ENCODE results near the gene HOXC9. TPM values are rescaled to one million over a fixed set of nuclear protein-coding genes. Genes with fewer than 3 reads are reported as not detected.

Gene HOXC9
- 0.42 and 0.54 TPM in 2 replicates for total RNA-seq (2022)
- percentile 21 among the genes with signal in this experiment for Bru-seq, nascent RNA
- percentile 29 among the genes with signal in this experiment for BruChase-seq, experiment 1, labeled RNA remaining after a 6-hour chase
- BruChase-seq, experiment 2, labeled RNA remaining after a 2-hour chase: percentile 42 among the genes with signal in this experiment
- long read RNA-seq: 0 reads

- no peak within 1 kb of the TSS for H3K27ac Mint-ChIP-seq (ENCODE audit: unreplicated experiment)
- TF ChIP-seq CTCF (IDR thresholded peaks at IDR 0.05; ENCODE audit: unreplicated experiment): no peak
- H3K9me3 Mint-ChIP-seq (ENCODE audit: low read depth, unreplicated experiment): no peaks in the 10 kb centered on the region
- intact Hi-C loops (cut with micrococcal nuclease; ENCODE audit: unreplicated experiment): no loop called here
- no peak for DNase-seq
- CTCF ChIA-PET: interaction anchor here (0.9 to 2.0 kb wide), 5 partner anchors 8 to 215 kb away, joined by 3 to 8 read pairs (median 4); partner anchors contain the start of gene HOXC8
- H3K36me3 Mint-ChIP-seq (ENCODE audit: insufficient read depth, unreplicated experiment): peaks cover 20% of the 10 kb centered on the region
- no TSS peak for BruUV-seq (replicated peaks)
- peak within 1 kb of the TSS; percentile 70 for H3K4me3 Mint-ChIP-seq (ENCODE audit: low read depth, unreplicated experiment)
- peaks cover 12% of the 10 kb centered on the region for H3K4me1 Mint-ChIP-seq (ENCODE audit: low read depth, unreplicated experiment)
- H3K27me3 Mint-ChIP-seq (ENCODE audit: unreplicated experiment): peaks cover 89% of the 10 kb centered on the region
Observed at GRCh38 chr12:54000116-54001114, at the start of gene HOXC9. TSS of gene HOXC9 (plus strand) at chr12:54000161. CDS start at chr12:54000189, 28 bp downstream.

- peaks cover 100% of the 10 kb centered on the region for H3K27me3 Mint-ChIP-seq (ENCODE audit: unreplicated experiment)
- BruUV-seq (replicated peaks): no TSS peak
- no peak for DNase-seq
- CTCF ChIA-PET: interaction anchor here (1.0 to 1.2 kb wide), 2 partner anchors 8 to 152 kb away, joined by 3 read pairs; no protein-coding TSS in a partner anchor
- H3K27ac Mint-ChIP-seq (ENCODE audit: unreplicated experiment): no peak overlapping the region
- H3K9me3 Mint-ChIP-seq (ENCODE audit: low read depth, unreplicated experiment): no peaks in the 10 kb centered on the region
- intact Hi-C loops (cut with micrococcal nuclease; ENCODE audit: unreplicated experiment): no loop called here
- H3K36me3 Mint-ChIP-seq (ENCODE audit: insufficient read depth, unreplicated experiment): no peaks in the 10 kb centered on the region
- no peak overlapping the region for H3K4me3 Mint-ChIP-seq (ENCODE audit: low read depth, unreplicated experiment)
- H3K4me1 Mint-ChIP-seq (ENCODE audit: low read depth, unreplicated experiment): peaks cover 9% of the 10 kb centered on the region
- no peak for TF ChIP-seq CTCF (IDR thresholded peaks at IDR 0.05; ENCODE audit: unreplicated experiment)
Observed at GRCh38 chr12:53950437-53950773, 49.6 kb upstream of the HOXC9 start.

GRCh38 chr12:53950789-53951576 is 49.0 kb upstream of the HOXC9 start:
- CTCF ChIA-PET: interaction anchor here (0.6 to 1.2 kb wide), 3 partner anchors 7 to 153 kb away, joined by 3 to 5 read pairs (median 3); no protein-coding TSS in a partner anchor
- Mint-ChIP-seq H3K4me1 (ENCODE audit: low read depth, unreplicated experiment) (peaks cover 9% of the 10 kb centered on the region), H3K9me3 (ENCODE audit: low read depth, unreplicated experiment) (no peaks in the 10 kb centered on the region), H3K27ac (ENCODE audit: unreplicated experiment) (no peak overlapping the region), H3K36me3 (ENCODE audit: insufficient read depth, unreplicated experiment) (no peaks in the 10 kb centered on the region), H3K4me3 (ENCODE audit: low read depth, unreplicated experiment) (no peak overlapping the region), H3K27me3 (ENCODE audit: unreplicated experiment) (peaks cover 100% of the 10 kb centered on the region)
- no peak for DNase-seq
- no peak for TF ChIP-seq CTCF (IDR thresholded peaks at IDR 0.05; ENCODE audit: unreplicated experiment)
- intact Hi-C loops (cut with micrococcal nuclease; ENCODE audit: unreplicated experiment): no loop called here
- no TSS peak for BruUV-seq (replicated peaks)

Measured in Calu3 (cell line).